NCI-H2196 (cell line): ENCODE results near the gene SRPRB.

Experiments used
- DNase-seq: peaks from one replicate; lab custom pipeline; 2025; ENCODE audit not compliant: unreplicated experiment; lab: John Stamatoyannopoulos, UW

Gene SRPRB

GRCh38 chr3:133840767-133841166 is 35.2 kb downstream of the SRPRB start:
- DNase-seq = no peak

- DNase-seq = no peak
These were observed 35.6 kb downstream of the SRPRB start for GRCh38 chr3:133841196-133841595.

- DNase-seq = no peak
These were observed 36.5 kb downstream of the SRPRB start for GRCh38 chr3:133842158-133842557.

GRCh38 chr3:133843634-133844033 is 38.0 kb downstream of the SRPRB start:
- no peak for DNase-seq

- no peak for DNase-seq
These were observed 39.5 kb downstream of the SRPRB start for GRCh38 chr3:133845127-133845526.

GRCh38 chr3:133849346-133849745 is 43.7 kb downstream of the SRPRB start:
- no peak for DNase-seq

- DNase-seq = no peak
These were observed 44.4 kb downstream of the SRPRB start for GRCh38 chr3:133850034-133850433.

GRCh38 chr3:133851266-133851906 is 45.8 kb downstream of the SRPRB start:
- no peak for DNase-seq

- no peak for DNase-seq
These were observed 46.3 kb downstream of the SRPRB start for GRCh38 chr3:133851931-133852330.

GRCh38 chr3:133853063-133853924 is 47.7 kb downstream of the SRPRB start:
- DNase-seq = no peak

- DNase-seq = no peak
These were observed 48.3 kb downstream of the SRPRB start for GRCh38 chr3:133853925-133854227.

GRCh38 chr3:133854264-133855001 is 48.8 kb downstream of the SRPRB start:
- DNase-seq = no peak

- no peak for DNase-seq
These were observed 49.4 kb downstream of the SRPRB start for GRCh38 chr3:133855002-133855370.

GRCh38 chr3:133855772-133856171 is 50.2 kb downstream of the SRPRB start:
- DNase-seq = no peak

- no peak for DNase-seq
These were observed 50.7 kb downstream of the SRPRB start for GRCh38 chr3:133856316-133856715.

GRCh38 chr3:133857767-133858166 is 52.2 kb downstream of the SRPRB start:
- no peak for DNase-seq

GRCh38 chr3:133859381-133860234 is 54.0 kb downstream of the SRPRB start:
- DNase-seq = no peak

GRCh38 chr3:133860519-133860918 is 54.9 kb downstream of the SRPRB start:
- DNase-seq = no peak

GRCh38 chr3:133862161-133862560 is 56.5 kb downstream of the SRPRB start:
- no peak for DNase-seq

- DNase-seq = no peak
These were observed 58.3 kb downstream of the SRPRB start for GRCh38 chr3:133863911-133864310.

- no peak for DNase-seq
These were observed 59.0 kb downstream of the SRPRB start for GRCh38 chr3:133864616-133865015.
